GM10266 (cell line): ENCODE results near the gene ZSCAN20.

ENCODE experiments used
- DNase-seq: peaks from one replicate; pipeline ENCODE4 v3.0.0; 2012; ENCODE audit errors: extremely low spot score
- TF ChIP-seq, protein P1 (sequence below): IDR thresholded peaks from 2 replicates; pipeline ENCODE4 v1.5.1; 2012; ENCODE audit warnings: mild to moderate bottlenecking, low read depth; ENCODE audit not compliant: control insufficient read depth, insufficient read depth; ENCODE audit errors: missing control alignments

ZSCAN20 gene

DNA sequence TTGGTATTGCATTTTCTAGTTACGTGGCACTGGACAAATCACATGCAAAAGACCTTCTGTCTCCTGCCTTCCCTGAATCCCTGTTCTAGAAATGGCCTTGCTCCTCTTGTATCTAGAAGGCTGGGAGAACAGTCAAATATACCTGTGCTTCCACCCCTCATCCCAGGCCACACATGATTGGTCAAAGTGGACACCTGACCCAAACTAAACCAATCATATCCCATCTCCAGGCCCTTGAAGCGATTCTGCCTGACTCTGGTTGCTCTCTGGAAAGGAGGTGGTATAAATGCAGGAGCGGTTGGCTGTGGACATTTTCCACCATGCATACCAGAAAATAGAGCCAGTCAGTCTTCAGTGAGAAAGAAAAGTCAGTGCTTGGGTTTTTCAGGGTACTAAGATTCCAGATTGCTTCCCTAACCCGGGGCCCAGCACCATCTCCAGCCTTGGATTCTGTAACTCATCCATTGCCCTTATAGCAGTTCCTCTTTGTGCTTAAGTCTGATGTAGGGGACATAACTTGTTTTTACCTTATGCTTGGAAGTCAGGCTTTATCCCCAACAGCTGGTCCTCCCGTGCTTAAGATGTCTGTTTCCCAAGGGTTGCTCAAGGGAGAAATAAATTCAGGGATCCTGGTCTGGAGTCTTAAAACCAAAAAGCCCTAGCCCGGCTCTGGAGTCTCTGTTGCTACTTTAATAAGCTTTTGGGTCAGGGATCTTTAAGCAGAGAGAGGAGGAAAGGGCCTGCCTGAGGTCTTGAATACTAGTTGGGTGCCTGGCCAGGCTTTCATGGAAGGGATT is 33.9 kb upstream of the ZSCAN20 start:
- DNase-seq = no peak
- TF ChIP-seq, protein P1, sequence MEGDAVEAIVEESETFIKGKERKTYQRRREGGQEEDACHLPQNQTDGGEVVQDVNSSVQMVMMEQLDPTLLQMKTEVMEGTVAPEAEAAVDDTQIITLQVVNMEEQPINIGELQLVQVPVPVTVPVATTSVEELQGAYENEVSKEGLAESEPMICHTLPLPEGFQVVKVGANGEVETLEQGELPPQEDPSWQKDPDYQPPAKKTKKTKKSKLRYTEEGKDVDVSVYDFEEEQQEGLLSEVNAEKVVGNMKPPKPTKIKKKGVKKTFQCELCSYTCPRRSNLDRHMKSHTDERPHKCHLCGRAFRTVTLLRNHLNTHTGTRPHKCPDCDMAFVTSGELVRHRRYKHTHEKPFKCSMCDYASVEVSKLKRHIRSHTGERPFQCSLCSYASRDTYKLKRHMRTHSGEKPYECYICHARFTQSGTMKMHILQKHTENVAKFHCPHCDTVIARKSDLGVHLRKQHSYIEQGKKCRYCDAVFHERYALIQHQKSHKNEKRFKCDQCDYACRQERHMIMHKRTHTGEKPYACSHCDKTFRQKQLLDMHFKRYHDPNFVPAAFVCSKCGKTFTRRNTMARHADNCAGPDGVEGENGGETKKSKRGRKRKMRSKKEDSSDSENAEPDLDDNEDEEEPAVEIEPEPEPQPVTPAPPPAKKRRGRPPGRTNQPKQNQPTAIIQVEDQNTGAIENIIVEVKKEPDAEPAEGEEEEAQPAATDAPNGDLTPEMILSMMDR = no peak

DNA sequence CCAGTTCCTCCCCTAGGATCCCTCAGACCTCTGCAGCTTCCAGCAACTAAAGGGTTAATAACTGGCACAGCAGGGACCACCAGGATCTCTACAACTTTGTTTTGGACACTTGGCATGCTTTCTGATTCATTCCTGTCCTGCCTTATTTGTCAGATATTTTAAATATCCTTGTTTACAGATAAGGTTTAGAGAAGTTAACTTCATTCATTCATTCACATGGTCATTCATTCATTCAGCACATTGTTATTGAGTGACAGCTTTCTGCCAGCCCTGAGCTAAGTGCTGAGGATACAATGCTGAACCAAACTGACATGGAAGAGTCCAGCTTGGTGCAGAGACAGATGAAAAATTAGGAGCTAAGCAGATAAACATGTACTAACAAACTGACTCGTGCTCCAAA is 32.8 kb upstream of the ZSCAN20 start:
- DNase-seq = no peak
- TF ChIP-seq, protein P1 = no peak

DNA sequence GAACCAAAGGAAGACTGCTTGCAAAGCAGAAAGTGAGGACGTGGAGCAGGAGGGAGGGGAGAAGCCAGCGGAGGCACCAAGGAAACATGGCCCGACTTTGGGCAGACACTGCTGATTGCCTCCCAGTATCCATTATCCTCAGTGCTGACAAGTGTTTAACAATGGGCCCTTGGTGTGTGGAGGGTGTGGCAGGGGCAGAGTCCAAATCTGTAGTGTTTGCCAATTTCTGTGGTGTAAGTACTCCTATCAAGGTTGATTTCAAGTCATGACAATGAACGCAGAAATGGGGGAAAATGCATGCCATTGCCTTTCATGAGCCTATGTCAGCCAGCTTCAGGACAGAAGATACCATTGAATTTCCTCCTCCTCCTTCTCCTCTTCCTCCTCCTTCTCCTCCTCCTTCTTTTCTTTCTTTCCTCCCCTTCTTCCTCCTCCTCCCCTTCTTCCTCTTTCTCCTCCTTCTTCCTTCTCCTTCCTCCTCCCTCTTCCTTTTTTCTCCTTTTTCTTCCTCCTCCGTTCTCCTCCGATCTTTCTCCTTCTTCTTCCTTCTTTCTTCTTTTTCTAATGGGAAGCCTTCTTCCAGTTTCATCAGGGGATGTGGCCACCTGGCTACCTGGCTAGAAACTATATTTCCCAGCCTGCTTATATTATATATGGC is 31.2 kb upstream of the ZSCAN20 start:
- DNase-seq = no peak
- TF ChIP-seq, protein P1 = no peak

DNA sequence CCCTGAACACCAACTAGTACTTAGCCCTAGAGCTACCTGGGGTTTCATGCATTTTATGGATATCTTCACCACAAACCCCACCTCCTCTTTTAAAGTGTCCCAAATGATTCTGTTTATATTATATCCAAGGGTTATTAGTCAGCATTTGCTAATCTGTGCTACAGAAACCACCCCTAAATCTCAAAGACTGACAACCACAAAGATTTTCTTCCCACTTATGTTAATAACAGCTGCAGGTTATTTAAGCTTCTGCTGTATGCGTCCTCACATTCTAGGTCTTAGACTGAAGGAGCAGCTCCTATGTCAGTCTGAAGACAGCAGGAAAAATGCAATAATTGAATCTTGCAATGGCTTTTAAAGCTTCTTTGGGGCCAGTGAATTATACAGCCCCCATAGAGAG is 30.3 kb upstream of the ZSCAN20 start:
- DNase-seq = no peak
- TF ChIP-seq, protein P1 = no peak

DNA sequence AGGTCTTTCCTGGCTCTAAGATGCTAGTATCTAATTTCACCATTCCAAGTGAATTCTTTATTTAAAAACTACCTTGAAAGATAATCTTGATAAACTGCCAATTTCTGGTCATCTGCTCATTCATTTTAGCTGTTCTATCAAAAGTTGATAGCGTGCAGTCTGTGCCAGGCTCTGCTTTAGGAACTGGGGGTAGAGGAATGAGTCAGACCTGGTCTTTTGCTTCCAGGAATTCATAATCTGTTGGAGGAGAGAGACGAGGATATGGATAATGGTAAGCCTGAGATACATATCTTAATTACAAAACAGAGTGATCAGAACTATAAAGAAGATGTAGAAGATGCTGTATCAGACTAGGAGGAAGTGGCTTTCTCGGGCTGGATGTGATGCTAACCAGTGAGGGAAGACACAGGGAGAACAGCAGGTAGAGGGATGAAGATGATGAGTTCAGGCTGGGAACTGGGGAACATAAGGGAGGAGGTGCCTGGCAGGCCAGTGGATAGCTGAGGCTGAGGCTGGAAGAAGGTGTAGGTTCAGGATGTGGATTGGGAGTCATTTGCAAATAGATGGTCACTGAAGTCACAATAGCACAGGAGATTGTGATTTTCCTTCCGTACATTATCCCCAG is 29.3 kb upstream of the ZSCAN20 start:
- DNase-seq = no peak
- TF ChIP-seq, protein P1 = no peak

DNA sequence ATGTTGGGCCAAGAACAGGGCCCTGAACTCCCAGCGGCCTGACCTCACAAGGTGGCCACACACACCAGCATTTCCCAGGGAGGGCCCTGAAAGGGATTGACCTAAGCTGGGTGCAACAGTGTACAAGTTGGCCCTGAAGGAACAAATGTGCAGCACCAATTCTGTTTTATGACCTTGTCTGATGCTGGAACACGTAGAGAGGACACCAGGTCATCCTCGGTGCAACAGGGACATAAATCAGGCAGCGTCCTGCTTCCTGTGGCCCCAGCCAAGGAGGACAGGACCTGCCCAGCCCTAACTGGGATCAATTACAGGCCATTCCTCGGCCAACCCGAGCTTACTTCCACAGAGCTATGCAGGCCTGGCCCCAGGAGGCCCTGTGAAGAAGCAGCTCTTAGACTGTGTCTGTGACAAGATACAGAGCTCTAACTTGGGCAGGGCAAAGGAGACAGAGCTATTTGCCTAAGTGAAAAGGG is 28.7 kb upstream of the ZSCAN20 start:
- DNase-seq = no peak
- TF ChIP-seq, protein P1 = no peak
